Ishikawa (cell line): ENCODE results near the gene SLC2A6.

ENCODE experiments used
- CREB1 ChIP-seq: IDR thresholded peaks from 2 replicates; pipeline ENCODE4 v1.6.1; 2012; ENCODE audit warnings: low read depth
- EGR1 ChIP-seq: IDR thresholded peaks from 2 replicates; pipeline ENCODE4 v1.6.1; 2012
- EP300 ChIP-seq: IDR thresholded peaks from 2 replicates; pipeline ENCODE4 v1.6.1; 2012; ENCODE audit warnings: borderline replicate concordance
- FOXM1 ChIP-seq: IDR thresholded peaks from 2 replicates; pipeline ENCODE4 v1.6.1; 2012; ENCODE audit warnings: low read depth, borderline replicate concordance
- NFIC ChIP-seq: IDR thresholded peaks from 2 replicates; pipeline ENCODE4 v1.6.1; 2012
- RAD21 ChIP-seq: IDR thresholded peaks from 2 replicates; pipeline ENCODE4 v1.6.1; 2012; ENCODE audit warnings: low read depth
- TAF1 ChIP-seq: IDR thresholded peaks from 2 replicates; pipeline ENCODE4 v1.6.1; 2012; ENCODE audit warnings: low read depth, mild to moderate bottlenecking
- TCF12 ChIP-seq: IDR thresholded peaks from 2 replicates; pipeline ENCODE4 v1.6.1; 2012; ENCODE audit warnings: low read depth
- TEAD4 ChIP-seq: IDR thresholded peaks from 2 replicates; pipeline ENCODE4 v1.6.1; 2012
- TF ChIP-seq, protein P1 (sequence below): IDR thresholded peaks from 2 replicates; pipeline ENCODE4 v1.6.1; 2012; ENCODE audit warnings: low read depth, mild to moderate bottlenecking
- TF ChIP-seq, protein P2 (sequence below): IDR thresholded peaks from 2 replicates; pipeline ENCODE4 v1.6.1; 2012
- TF ChIP-seq, protein P3 (sequence below): IDR thresholded peaks from 2 replicates; pipeline ENCODE4 v1.6.1; 2012

Gene SLC2A6

DNA sequence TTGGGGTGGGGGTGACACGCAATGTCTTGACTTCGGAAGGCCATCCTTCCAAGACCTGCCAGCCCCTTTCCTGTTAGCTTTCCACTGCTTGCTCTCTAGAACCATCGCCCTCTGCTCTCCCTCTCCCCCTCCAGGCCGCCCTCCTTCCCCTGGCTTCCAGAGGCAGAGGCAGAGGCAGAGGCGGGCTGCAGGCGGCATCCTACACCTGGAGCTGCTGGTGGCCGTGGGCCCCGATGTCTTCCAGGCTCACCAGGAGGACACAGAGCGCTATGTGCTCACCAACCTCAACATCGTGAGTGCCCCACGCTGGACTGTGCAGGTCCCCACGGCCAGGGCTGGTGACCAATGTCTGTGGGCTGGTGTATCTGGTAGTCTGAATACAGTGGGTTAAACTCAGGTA lies 54.7 kb downstream of the SLC2A6 start:
- TF ChIP-seq, protein P1, sequence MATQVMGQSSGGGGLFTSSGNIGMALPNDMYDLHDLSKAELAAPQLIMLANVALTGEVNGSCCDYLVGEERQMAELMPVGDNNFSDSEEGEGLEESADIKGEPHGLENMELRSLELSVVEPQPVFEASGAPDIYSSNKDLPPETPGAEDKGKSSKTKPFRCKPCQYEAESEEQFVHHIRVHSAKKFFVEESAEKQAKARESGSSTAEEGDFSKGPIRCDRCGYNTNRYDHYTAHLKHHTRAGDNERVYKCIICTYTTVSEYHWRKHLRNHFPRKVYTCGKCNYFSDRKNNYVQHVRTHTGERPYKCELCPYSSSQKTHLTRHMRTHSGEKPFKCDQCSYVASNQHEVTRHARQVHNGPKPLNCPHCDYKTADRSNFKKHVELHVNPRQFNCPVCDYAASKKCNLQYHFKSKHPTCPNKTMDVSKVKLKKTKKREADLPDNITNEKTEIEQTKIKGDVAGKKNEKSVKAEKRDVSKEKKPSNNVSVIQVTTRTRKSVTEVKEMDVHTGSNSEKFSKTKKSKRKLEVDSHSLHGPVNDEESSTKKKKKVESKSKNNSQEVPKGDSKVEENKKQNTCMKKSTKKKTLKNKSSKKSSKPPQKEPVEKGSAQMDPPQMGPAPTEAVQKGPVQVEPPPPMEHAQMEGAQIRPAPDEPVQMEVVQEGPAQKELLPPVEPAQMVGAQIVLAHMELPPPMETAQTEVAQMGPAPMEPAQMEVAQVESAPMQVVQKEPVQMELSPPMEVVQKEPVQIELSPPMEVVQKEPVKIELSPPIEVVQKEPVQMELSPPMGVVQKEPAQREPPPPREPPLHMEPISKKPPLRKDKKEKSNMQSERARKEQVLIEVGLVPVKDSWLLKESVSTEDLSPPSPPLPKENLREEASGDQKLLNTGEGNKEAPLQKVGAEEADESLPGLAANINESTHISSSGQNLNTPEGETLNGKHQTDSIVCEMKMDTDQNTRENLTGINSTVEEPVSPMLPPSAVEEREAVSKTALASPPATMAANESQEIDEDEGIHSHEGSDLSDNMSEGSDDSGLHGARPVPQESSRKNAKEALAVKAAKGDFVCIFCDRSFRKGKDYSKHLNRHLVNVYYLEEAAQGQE: no peak

DNA sequence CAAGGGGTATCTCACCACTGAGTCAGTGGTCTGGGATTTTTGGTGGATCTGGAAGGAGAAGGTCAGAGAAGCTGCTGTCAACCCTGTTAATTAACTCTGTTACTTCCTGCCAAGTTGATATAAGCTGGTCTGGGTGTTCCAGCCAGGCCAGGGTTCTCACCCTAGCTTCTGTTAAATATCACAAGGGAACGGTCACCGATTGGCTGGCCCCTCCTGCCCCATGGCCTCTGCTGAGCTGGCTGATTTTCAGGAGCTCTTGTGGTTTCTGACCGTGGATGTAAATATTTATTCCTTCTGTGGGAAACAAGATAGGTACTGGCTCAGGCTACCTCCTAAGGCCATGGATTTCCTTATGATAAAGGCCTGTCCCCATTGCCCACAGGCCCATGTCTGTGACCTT lies 55.7 kb downstream of the SLC2A6 start:
- no peak for TF ChIP-seq RAD21
- TF ChIP-seq TCF12: no peak
- TF ChIP-seq CREB1: no peak
- no peak for TF ChIP-seq EGR1
- TF ChIP-seq, protein P2, sequence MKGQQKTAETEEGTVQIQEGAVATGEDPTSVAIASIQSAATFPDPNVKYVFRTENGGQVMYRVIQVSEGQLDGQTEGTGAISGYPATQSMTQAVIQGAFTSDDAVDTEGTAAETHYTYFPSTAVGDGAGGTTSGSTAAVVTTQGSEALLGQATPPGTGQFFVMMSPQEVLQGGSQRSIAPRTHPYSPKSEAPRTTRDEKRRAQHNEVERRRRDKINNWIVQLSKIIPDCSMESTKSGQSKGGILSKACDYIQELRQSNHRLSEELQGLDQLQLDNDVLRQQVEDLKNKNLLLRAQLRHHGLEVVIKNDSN: no peak
- no peak for TF ChIP-seq FOXM1
- TF ChIP-seq EP300: no peak
- TF ChIP-seq NFIC: no peak
- TF ChIP-seq TAF1: no peak
- TF ChIP-seq TEAD4: no peak

DNA sequence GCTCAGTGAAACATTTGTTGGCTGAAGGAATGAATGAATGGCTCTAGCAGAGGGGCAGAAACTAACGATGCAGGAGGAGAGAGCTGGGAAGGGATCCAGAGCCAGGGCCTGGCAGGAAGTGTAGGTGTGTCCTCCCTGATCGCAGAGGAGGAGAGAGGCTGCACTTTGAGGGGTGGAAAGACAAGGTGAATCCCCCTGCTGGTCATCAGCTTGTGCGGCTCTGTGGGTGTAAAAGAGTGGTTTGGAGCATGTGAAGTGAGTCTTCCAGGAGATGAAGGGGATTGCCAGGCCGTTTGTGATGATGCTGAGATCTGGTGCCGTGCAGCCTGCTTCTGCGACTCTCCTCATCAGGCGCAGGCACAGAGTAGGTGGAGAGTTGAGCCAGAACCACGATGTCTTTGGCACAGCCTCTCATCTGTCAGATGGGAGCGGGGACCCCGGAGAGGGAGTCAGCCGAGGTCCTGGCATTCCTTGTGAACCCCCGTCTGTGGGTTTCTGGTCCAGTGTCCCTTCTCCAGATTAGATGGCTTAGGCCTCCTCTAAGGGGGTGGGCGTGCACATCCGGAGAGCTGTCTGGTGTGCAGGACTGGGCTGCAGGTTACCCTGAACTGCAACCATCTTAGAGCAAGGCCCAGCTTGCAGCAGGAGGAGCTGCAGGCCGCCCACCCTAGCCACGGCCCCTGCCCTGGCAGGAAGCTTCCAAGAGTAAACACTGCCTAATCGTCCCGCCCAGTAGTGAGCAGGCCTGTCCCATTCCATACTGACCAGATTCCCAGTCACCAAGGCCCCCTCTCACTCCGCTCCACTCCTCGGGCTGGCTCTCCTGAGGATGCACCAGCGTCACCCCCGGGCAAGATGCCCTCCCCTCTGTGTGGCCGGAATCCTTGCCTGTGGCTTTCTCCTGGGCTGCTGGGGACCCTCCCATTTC lies 57.0 kb downstream of the SLC2A6 start, which contains the start of gene ADAMTS13:
TSS of gene ADAMTS13 (plus strand) at position 753 of the 928 bp plus-strand sequence. CDS start at position 830, 77 bp downstream.
- TF ChIP-seq NFIC (no peak), CREB1 (no peak), EGR1 (no peak), RAD21 (no peak), TEAD4 (no peak), TAF1 (no peak), EP300 (no peak), FOXM1 (no peak)
- TF ChIP-seq, protein P3, sequence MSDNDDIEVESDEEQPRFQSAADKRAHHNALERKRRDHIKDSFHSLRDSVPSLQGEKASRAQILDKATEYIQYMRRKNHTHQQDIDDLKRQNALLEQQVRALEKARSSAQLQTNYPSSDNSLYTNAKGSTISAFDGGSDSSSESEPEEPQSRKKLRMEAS: no peak
